Adrenal gland (tissue), 12 donors: Measurements from ENCODE around the gene ARHGEF26. TPM values are rescaled to one million over a fixed set of nuclear protein-coding genes. Genes with fewer than 3 reads are reported as not detected.

Experiments used
- DNase-seq, 7 donors: peaks; one replicate each; pipeline ENCODE4 v3.0.0-alpha.2; 2019 to 2020
- H3K27ac ChIP-seq, 5 donors: fragments of 200-600 bp; sonication (generic) in 4 of 5; 1 replicate in 3 of 5; 2 replicates in 2 of 5; pipeline versions ENCODE4 v1.5.1 to v1.8.0; 2016 to 2020; ENCODE audit warnings: mild to moderate bottlenecking in 1 of 5
- H3K27me3 ChIP-seq: fragments of 200-600 bp; 2 replicates; pipeline ENCODE4 v1.8.0; 2021
- H3K36me3 ChIP-seq, 2 donors: fragments of 200-600 bp; replicated peaks in 1 of 2; 1 replicate in 1 of 2; 2 replicates in 1 of 2; pipeline versions ENCODE4 v1.5.1 to v1.8.0; 2018 to 2022
- H3K4me1 ChIP-seq, 2 donors: fragments of 200-600 bp; replicated peaks in 1 of 2; 1 replicate in 1 of 2; 2 replicates in 1 of 2; pipeline versions ENCODE4 v1.5.1 to v1.8.0; 2018 to 2021
- H3K4me3 ChIP-seq, 4 donors: fragments of 200-600 bp; sonication (generic) in 3 of 4; one replicate each; pipeline ENCODE4 v1.5.1; 2016 to 2018
- H3K9me3 ChIP-seq, 3 donors: fragments of 200-600 bp; sonication (generic) in 1 of 3; replicated peaks in 1 of 3; 1 replicate in 2 of 3; 2 replicates in 1 of 3; pipeline versions ENCODE4 v1.5.1 to v1.8.0; 2016 to 2021
- CTCF ChIP-seq, 6 experiments: fragments of 450-650 bp in 4 of 6; fragments of 200-600 bp in 2 of 6; sonication (generic) in 1 of 6; IDR thresholded peaks; 1 replicate in 5 of 6; 2 replicates in 1 of 6; pipeline versions ENCODE4 v1.5.1 to v1.8.0; 2016 to 2021; ENCODE audit warnings: antibody characterized with exemption in 6 of 6, mild to moderate bottlenecking in 2 of 6, moderate library complexity in 1 of 6
- POLR2A ChIP-seq, 2 donors: fragments of 450-650 bp; IDR thresholded peaks; one replicate each; pipeline ENCODE4 v1.6.1; 2017; ENCODE audit warnings: antibody characterized with exemption in 2 of 2, mild to moderate bottlenecking in 2 of 2, moderate library complexity in 1 of 2
- WGBS, 4 donors: extraction: QIAGEN DNeasy Blood & Tissue Kit in 2 of 4; methylation state at CpG; one replicate each; pipeline versions ENCODE4 v1.1.5 to v1.1.7; 2013 to 2017; 5-methylcytosine and 5-hydroxymethylcytosine counted together
- intact Hi-C, 2 donors: fragments of 100-400 bp; cut with DNase I; formaldehyde crosslinking; loops; one replicate each; pipeline versions ENCODE4 v1.14.1 to v1.15.0; 2022 to 2023
- polyA plus RNA-seq, 3 donors: library from polyadenylated mRNA; stranded (reverse); fragments of 200-250 nt in 2 of 3; fragments of 350-450 nt in 1 of 3; fragmentation: Illumina TruSeq in 1 of 3; extraction: RNeasy Lipid Tissue Mini Kit (QIAGEN cat#74804) in 1 of 3; gene quantifications; one replicate each; pipeline ENCODE4 v1.2.3, GENCODE V29; 2013 to 2014
- total RNA-seq, 9 donors: library from RNA; depleted of rRNA in 4 of 9; stranded (reverse); fragments of >200 nt in 4 of 9; fragments of 120-200 nt in 1 of 9; fragmentation: NEBNext Ultra II Directional in 1 of 9; extraction: Animal tissue kit (Norgen Biotek cat#: 25700) in 1 of 9; gene quantifications; one replicate each; pipeline versions ENCODE4 v1.1.0 to v1.2.4, GENCODE V29; 2013 to 2023
- donor health status: healthy with polysubstance abuse.
- donor health status: Bipolar disorder and iron deficiency.
- donor health status: DM: yes; HTN: yes; CAD: no.
- donor health status: DM: no; HTN: no; CAD: no.
- donor health status: DM: no; HTN: no; CAD: no.
- donor health status: DM: yes; HTN: yes; CAD: no.

The ARHGEF26 gene
- total and polyA plus RNA-seq, 12 donors, result 1.4 to 9.9 (median 3.8) TPM

DNA sequence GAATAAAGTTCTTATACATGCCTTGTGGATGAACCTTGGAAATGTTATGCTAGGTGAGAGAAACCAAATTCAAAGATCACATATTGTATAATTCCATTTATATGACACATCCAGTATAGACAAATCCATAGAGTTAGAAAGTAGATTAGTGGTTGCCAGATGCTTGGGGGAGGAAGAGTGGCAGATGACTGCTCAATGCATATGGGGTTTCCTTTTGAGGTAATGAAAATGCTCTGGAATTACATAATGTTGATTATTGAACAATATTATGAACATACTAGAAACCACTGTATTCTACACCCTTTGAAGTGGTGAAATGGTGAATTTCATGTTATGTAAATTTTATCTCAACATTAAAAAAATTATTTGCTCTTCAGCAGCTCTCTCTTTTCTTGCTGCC is 102.3 kb downstream of the ARHGEF26 start:
- Histone ChIP-seq H3K27ac (no peak overlapping the region), H3K9me3 (no peaks in the 10 kb centered on the region), H3K4me1 (no peaks in the 10 kb centered on the region), H3K27me3 (no peaks in the 10 kb centered on the region), H3K36me3 (no peaks in the 10 kb centered on the region), H3K4me3 (no peak overlapping the region)
- no peak for DNase-seq
- TF ChIP-seq POLR2A (IDR thresholded peaks at IDR 0.05), result no peak
- TF ChIP-seq CTCF (IDR thresholded peaks at IDR 0.05), result no peak
- intact Hi-C loops, result no loop called here

DNA sequence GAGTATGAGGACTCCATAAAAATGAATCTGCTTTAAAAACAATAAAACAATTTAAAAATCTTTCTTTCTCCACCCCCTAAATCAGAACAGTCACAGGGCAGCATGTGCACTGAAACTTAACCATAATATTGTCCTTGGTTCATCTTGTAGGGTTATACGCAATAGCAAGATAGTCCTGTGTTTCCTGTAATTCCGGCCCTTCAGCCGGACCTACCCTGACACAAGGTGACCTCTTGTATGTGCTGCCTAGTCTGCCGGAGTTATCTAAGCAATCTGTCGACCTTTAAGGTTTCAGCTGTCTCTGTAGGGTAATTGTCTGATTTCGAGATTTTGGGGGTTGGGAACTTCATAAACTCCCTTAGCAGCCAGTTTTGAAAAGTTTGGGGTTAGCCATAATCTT is 103.2 kb downstream of the ARHGEF26 start:
- Histone ChIP-seq H3K4me1 (no peaks in the 10 kb centered on the region), H3K4me3 (no peak overlapping the region), H3K27me3 (no peaks in the 10 kb centered on the region), H3K36me3 (no peaks in the 10 kb centered on the region), H3K9me3 (no peaks in the 10 kb centered on the region), H3K27ac (peak overlapping the region in 1 of 5 donors; percentile 1)
- DNase-seq, result no peak
- WGBS, 4 donors, result 37 to 50% (median 44%) methylated on average over 6 of the region's 6 CpGs
- no peak for TF ChIP-seq POLR2A (IDR thresholded peaks at IDR 0.05)
- TF ChIP-seq CTCF (IDR thresholded peaks at IDR 0.05), result no peak
- intact Hi-C loops, result no loop called here

DNA sequence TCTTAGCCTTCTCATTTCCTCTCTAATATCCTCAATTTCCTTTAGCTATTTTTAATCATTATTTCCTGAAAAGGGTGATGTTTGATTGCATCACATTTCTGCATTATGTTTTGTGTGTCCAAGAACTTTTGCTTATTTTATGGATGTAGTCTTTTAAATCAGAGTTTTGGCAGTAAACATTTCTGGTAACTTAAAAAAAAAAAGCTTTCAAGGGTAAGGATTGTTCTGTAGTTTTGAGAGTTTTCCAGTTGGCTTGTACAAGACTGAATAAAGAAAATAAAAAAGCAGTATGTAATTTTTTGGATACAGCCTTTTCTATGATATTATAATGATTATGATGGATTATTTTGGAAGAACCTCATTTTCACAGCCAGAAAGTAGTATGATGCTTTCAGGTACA is 103.7 kb downstream of the ARHGEF26 start:
- no peak for DNase-seq
- no peak for TF ChIP-seq CTCF (IDR thresholded peaks at IDR 0.05)
- no peak for TF ChIP-seq POLR2A (IDR thresholded peaks at IDR 0.05)
- intact Hi-C loops, result no loop called here
- Histone ChIP-seq H3K36me3 (no peaks in the 10 kb centered on the region), H3K27ac (no peak overlapping the region), H3K27me3 (no peaks in the 10 kb centered on the region), H3K9me3 (no peaks in the 10 kb centered on the region), H3K4me3 (no peak overlapping the region), H3K4me1 (no peaks in the 10 kb centered on the region)

GRCh38 chr3:154225536-154225935 is 104.3 kb downstream of the ARHGEF26 start:
- Histone ChIP-seq H3K4me1 (no peaks in the 10 kb centered on the region), H3K36me3 (no peaks in the 10 kb centered on the region), H3K27me3 (no peaks in the 10 kb centered on the region), H3K27ac (no peak overlapping the region), H3K4me3 (no peak overlapping the region), H3K9me3 (no peaks in the 10 kb centered on the region)
- intact Hi-C loops, result no loop called here
- DNase-seq, result no peak
- TF ChIP-seq POLR2A (IDR thresholded peaks at IDR 0.05), result no peak
- no peak for TF ChIP-seq CTCF (IDR thresholded peaks at IDR 0.05)
- 79 to 84% (median 80%) methylated on average over 2 of the region's 2 CpGs for WGBS, 4 donors
